Left colon (tissue), 2 donors: ENCODE measurements around the gene TRMT11. TPM values are rescaled to one million over a fixed set of nuclear protein-coding genes. Genes with fewer than 3 reads are reported as not detected.
"Not testable (repeated sequence)": the region's sequence is repeated elsewhere in the genome, so short reads cannot be mapped to it uniquely, and the experiment has no call there.

Experiments
- ATAC-seq: fragments of 200-7000 bp; cut with Tn5 transposase; one replicate; pipeline ENCODE4 v1.9.1; 2020; ENCODE audit warnings: mild to moderate bottlenecking, moderate library complexity
- DNase-seq, 2 donors: peaks; one replicate each; pipeline ENCODE4 v3.0.0-alpha.2; 2020
- intact Hi-C, 2 donors: fragments of 100-400 bp; cut with DNase I in 1 of 2; cut with micrococcal nuclease in 1 of 2; formaldehyde crosslinking; loops; one replicate each; pipeline versions ENCODE4 v1.11.2 to v1.14.0; 2022; cut with DNase I, micrococcal nuclease
- total RNA-seq, 2 donors: library from RNA; stranded (reverse); fragmentation: NEBNext Ultra II Directional; extraction: Animal tissue kit (Norgen Biotek cat#: 25700); gene quantifications; one replicate each; pipeline ENCODE4 v1.2.1, GENCODE V29; 2021
- donor health status: DM: no; HTN: no; CAD: no.
- donor health status: DM: yes; HTN: yes; CAD: no.

Gene TRMT11
- total RNA-seq, 2 donors from 2014 or later: 15.9 to 17.2 TPM

DNA sequence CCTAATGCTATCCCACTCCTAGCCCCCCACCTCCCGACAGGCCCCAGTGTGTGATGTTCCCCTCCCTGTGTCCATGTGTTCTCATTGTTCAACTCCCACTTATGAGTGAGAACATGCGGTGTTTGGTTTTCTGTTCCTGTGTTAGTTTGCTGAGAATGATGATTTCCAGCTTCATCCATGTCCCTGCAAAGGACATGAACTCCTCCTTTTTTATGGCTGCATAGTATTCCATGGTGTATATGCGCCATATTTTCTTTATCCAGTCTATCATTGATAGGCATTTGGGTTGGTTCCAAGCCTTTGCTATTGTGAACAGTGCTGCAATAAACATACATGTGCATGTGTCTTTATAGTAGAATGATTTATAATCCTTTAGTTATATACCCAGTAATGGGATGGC lies 71.7 kb downstream of the TRMT11 start:
- ATAC-seq: not testable (repeated sequence)

DNA sequence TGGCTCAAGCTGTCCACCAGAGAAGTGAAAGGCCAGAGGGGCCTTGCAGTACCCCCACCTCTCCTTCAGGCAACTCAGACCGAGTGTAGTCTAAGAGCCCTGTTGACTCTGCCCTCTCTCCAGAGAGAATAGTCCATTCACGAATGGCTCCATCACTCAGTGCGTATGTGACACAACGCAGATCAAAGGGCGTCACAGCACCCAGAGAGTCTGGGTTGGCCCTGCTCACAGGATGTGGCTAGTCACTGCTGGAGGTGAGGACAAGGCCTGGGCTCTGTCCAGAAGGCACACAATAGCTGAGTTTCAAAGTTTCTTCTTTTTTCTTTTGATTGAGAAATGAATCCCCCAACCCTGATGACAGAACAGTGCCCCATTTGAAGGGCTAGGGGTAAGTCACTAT lies 74.1 kb downstream of the TRMT11 start:
- DNase-seq: no peak
- ATAC-seq: no peak
- intact Hi-C loops: no loop called here

More for the DNA sequence above, 71.7 kb downstream of the TRMT11 start:
- DNase-seq, intact Hi-C loops: not testable (repeated sequence)

DNA sequence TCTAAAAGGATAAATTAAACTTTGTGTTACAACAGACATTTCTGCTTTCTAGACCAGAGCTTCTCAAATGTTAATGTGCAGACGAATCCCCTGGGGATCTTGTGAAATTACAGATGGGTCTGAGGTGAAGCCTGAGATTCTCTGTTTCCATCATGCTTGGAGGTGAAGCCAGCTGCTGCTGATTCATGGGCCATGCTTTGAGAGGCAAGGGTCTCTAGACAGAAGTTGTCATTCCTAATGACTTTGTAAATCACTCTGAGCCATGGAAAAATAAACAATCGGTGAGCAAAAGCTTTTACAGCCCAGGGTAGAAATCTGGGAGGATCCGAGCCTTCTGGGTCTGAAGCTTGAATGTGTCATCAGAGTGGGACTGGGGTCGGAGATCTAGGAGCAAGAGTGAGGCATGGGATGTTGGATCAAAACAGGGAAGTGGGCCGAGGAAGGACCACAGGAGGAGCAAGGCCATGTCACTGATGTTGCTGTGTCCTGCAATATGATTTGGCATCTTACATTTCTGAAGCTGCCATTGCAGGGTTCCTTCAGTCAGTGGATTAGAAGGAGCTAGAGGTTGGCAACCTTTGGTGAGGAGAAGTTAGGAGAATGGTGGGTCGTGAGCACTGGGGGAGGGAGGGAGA lies 77.3 kb downstream of the TRMT11 start:
- no peak for ATAC-seq
- no peak for DNase-seq
- intact Hi-C loops: no loop called here

DNA sequence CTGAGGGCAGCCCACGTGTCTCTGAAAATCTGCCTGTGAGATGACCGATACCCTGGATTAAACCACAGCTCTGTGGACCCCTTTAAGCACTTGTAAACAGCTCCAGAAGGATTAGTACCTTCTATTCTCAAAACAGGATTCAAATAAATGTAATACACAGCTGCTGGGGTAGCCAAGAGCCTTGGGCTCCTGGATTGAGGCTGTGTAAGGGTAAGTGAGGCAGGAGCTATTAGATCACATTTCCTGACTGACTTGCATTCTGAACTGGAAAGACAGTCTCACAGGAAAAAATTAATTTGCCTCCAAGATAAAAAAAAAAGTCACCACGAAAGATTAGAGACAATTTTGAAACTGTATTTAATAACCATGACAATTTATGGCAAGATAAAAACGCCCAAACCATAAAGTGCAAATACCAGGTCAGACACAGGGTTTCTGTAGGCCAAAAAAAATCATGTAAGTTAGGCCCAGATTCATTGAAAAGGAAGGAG lies 78.0 kb downstream of the TRMT11 start:
- intact Hi-C loops: no loop called here
- DNase-seq: no peak
- no peak for ATAC-seq

DNA sequence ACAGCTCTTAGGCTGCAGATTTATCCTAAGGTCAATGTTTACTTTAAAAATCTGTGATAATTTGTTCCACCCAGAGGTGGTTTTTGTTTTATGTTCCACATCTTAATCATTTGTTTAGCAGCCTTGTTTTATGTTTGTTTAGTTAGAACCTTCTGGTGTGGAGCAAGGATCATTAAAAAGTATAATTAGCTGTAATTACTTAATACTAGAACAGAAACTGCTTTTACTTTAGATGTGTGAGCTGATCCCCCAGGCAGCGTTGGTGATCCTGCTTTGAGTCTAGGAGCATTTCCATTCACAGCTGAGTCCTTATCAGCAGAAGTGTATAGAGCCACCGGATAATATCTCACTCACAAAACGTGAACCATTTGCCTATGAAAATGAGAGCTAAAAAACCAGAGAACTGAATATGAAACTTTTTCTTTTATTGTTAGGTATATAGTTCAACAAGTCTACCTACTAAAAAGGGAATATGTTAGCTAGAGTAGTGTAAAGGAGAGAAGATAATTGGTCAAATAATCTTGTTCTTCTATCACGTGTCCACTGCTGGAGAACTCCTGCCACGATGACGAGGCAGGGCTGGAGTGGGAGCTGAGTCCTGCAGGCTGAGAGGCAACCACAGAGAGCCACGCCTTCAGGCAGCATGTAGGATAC lies 78.5 kb downstream of the TRMT11 start:
- DNase-seq (no peak), ATAC-seq (no peak)
- intact Hi-C loops: no loop called here

DNA sequence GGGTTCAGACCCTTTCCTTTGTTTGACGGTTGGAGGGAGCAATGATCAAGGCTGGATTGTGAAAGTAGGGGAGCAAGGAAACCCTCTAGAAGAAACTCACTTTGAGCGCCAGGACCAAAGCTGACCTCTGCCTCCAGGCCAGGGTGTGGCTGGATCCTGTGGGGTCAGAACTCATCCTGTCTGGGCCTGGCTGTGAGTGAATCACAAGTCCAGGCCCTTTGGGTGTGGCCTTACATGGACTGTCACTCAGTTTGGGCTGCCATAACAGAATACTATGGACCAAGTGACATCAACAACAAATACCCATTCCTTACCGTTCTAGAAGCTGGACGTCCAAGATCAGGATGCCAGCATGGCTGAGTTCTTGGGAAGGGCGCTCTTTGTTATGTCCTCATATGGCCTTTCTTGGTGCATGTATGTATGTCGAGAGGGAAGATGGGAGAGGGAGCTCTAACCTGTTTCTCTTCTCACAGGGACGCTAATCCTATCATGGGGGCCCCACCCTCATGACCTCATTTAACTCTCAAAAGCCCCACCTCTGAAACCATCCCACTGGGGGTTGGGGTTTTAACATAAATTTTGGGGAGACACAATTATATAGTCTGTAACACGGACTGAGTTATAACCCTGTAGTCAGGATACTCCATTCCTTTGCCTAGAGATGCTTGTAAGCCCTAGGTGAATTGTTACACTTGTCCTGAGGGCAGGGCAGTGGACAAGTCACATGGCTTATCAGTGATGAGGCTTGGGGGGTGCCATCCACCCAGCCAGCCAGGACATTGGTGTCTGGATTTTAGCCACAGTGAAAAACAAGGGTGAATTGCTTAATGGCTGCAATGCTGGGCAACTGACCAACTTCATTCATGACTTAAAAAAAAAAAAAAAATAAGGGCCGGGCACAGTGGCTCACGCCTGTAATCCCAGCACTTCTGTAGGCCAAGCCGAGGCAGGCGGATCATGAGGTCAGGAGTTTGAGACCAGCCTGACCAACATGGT lies 80.0 kb downstream of the TRMT11 start:
- DNase-seq (no peak), ATAC-seq (peak; percentile 42)
- intact Hi-C loops: no loop called here

DNA sequence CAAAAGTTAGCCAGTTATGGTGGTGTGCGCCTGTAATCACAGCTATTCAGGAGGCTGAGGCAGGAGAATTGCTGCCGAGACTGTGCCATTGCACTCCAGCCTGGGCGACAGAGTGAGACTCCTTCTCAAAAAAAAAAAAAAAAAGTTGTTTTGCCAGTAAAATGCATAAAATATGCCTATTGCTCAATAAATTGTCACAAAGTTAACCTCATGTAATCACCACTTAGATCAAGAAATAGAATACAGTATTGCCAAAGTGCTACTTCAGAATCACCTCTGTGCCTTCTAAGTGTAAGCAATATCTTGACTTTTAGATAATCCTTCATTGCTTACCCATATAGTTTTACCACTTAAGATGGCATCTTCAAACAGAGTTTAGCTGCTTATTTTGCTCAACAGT lies 80.7 kb downstream of the TRMT11 start:
- DNase-seq: no peak
- intact Hi-C loops: no loop called here
- ATAC-seq: no peak

DNA sequence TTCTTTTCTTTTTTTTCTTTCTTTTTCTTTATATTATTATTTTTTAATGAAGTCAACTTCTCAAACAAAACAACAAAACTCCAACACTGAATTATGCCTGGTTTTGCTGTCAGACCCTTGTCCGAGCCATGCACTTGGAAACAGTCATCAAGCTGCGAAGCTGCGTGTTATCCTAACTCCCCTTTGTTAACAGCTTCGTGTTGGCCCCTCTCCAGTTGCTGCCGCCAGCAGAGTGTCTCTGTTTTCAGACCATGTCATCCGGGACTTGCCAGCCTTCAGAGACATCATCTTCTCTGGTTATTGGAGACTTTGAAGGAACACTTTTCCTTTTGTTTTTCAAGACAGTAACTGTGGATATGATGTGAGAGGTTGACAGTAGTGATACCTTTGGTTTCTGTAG lies 83.1 kb downstream of the TRMT11 start:
- no peak for ATAC-seq
- no peak for DNase-seq
- intact Hi-C loops: no loop called here

DNA sequence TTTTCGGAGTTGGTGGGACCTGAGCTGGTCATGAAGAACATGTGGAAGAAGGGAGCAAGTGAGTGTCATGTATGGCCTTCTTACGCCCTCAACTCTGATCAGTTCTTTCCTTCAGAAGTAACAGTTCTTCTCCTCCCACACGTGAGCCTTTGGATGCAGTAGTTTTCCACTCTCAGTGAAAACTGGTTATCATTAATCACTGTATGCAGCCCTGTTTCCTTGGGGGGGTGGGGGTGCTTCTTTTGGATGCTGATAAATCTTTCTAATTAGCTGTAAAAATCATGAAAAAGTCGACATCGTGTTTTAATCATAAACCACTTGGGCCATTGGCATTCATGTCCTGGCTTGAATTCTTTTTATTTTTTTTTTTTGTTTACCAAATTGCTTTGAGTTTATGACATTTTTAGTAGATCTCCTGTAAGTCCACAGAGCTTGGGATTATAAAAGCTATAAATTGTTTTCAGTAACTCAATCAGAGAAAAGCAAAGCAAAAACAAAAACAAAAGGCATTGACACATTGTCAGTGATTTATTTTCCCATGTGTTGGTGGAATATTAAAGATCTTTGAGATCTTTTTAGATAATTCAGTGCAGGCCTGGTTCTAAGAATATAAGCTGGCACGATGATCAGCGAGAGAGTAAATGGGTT lies 84.8 kb downstream of the TRMT11 start:
- intact Hi-C loops: no loop called here
- ATAC-seq: no peak
- no peak for DNase-seq

DNA sequence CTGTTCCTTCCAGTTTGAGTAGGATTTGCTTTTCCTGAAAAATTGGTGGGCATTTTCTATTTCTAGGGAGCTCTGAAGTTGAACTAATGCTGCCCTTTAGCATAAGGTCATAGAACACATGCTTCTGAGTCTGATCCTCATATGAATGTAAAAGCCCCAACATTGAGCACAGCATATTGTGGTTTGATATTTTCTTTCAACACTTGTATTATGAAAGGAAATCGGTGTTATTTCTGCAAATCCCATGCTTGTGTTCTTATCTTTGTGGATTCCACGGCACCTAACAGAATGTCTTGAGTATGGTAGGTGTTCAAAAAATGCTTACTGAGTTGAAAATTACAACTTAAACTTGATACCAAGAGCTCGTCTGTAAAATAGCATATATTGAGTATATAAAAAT lies 85.8 kb downstream of the TRMT11 start:
- ATAC-seq: no peak
- intact Hi-C loops: no loop called here
- DNase-seq: no peak

DNA sequence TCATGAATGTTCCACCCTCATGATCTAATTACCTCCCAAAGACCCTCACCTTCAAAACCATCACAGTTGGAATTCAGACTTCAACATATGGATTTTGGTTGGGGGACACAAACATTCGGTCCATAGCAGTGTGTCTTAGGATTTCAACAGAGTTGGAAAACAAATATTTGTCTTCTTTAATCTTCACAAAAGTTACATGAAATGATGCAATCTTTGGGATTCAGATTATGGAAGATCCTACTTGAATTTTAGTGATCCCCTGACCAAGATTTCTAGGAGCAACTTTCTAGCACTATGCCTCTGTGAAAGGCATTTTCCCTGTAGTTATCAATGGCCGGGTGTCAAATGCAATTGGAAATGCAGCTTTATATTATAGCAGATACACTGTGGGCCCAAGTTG lies 86.5 kb downstream of the TRMT11 start:
- no peak for DNase-seq
- no peak for ATAC-seq
- intact Hi-C loops: no loop called here

DNA sequence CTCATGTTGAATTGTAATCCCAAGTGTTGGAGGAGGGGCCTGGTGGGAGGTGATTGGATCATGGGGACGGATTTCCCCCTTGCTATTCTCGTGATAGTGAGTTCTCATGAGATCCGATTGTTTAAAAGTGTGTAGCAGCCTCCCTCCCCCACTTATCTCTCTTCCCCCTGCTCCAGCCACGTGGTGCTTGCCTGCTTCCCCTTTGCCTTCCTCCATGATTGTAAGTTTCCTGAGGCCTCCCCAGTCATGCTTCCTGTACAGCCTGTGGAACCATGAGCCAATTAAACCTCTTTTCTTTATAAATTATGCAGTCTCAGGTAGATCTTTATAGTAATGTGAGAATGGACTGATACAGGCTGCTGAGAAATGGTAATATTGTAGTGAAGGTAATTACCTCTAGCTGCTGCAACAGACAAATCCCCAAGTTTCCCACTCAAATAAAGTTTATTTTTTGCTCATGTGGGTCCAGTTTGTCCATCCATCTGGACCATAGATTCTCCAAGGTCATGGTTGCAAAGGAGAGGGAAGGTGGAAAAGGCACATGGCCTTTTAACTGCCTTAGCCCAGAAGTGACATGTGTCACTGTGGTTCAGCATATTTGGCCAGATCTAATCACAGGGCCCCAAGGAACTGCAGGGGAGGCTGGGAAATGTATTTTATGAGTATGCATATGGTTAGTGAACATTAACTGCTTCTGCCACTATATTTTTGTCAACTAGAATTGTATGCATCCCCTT lies 89.2 kb downstream of the TRMT11 start:
- DNase-seq: no peak
- intact Hi-C loops: no loop called here

DNA sequence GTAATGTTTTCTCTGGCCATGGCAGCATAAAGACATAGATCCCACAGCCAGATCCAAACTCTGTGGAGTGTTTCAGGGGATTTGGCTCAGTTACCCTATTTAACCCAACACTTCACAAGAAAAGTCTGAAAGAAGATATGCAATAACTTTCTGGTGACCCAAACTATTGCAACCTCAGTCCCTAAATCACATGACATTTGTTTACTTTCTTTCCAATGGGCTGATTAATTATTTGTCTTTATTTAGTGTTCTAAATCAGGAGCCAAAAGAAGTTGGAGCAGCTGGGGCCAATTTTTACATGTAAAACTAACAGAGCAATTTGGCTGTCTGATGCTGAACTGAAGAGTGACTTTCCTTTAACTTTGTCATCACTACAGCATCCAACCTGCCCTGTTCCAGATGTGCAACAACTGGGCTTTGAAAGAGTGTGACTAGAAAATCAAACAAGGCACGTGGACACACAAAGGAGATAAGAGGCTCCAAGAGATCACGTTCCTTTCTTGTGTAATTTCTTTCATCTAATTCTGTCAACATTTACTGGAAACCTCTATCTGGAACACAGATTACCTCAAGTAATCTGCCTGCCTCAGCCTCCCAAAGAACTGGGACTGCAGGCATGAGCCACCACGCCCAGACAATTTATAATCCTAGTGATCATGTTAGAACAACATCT lies 90.8 kb downstream of the TRMT11 start:
- DNase-seq: no peak

More for the DNA sequence above, 89.2 kb downstream of the TRMT11 start:
- ATAC-seq: no peak

DNA sequence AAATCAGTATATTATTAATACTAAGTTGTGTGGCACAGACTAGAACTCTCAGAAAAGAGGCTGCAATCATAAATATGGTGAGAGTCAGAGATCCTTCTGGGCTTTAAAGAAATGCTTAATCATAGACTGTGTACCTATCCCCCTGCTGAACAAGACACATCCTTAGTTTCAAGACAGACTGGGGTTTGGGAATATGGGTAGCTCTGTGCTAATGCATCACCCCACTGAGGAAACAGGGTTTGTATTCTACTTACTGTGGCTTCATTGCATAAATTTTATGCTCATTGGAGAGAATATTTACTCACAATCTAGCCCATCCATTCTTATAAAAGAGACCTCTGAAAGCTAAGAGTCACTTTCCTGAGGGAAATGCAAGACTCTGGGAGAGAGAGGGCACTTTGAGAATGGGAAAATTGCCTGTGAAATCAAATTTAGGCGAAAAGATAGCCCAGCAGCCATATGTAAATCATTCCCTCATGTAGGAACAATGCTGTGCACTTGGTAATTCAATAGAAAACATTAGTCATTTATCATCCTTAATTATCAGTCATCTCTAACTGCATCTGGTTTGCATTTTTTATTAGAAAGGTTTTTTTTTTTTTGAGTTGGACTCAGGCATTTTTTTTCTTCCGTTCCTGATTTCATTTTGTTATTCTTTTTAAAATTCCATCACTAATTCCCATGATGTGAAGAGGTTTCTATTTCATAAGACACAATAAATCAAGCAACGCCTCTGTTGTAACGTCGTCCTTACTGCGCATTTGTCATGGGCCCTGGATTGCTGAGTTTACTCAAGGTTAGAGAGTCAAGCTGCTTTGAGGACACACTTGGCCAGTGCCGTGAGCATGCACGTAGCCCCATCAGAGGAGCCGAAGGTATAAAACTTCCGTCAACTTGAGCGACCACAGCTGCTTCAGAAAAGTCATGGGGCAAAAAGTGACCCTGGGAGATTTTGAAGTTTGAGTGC lies 91.8 kb downstream of the TRMT11 start:
- ATAC-seq (no peak), DNase-seq (peak in 1 of 2 donors; percentile 32)
- intact Hi-C loops: no loop called here

More for the DNA sequence above, 90.8 kb downstream of the TRMT11 start:
- ATAC-seq: no peak
- intact Hi-C loops: no loop called here

DNA sequence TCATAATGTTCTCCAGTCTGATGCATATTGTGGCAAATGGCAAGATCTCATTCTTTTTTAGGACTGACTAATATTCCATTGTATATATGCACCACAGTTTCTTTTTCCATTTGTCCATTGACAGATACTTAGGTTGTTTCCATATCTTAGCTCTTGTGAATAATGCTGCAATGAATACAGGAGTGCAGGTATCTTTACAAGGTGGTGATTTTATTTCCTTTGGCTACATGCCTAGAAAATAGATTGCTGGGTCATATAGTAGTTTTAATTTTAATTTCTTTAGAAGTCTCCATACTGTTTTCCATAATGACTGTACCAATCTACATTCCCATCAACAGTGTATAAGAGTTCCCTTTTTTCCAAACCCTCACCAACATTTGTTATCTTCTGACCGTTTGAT lies 97.5 kb downstream of the TRMT11 start:
- intact Hi-C loops: no loop called here
- peak; percentile 92 for ATAC-seq
- no peak for DNase-seq

DNA sequence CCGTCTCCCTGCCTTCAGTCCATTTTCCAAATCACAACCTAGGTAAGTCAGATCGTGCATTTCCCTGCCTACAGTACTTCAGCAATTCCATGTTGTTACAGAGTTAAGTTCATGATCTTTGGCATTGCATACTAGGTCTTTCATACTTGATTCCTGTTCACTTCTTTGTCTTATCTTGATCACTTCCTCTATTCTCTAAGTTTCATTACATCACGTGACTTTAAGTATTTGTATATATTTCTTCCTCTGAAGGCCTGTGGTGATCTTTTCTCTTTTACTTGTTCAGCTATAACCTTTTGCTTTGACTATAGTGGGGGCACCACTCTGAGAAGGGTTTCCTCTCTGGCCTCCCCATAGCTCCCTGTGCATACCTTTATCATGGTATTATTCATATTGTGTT lies 100.2 kb downstream of the TRMT11 start:
- intact Hi-C loops: no loop called here

More for the DNA sequence above, 100.2 kb downstream of the TRMT11 start:
- ATAC-seq (peak; percentile 20), DNase-seq (no peak)
